Measurements from ENCODE around the gene ATL2.
"Not testable (repeated sequence)": the region's sequence is repeated elsewhere in the genome, so short reads cannot be mapped to it uniquely, and the experiment has no call there.

The ATL2 gene

GRCh38 chr2:38268691-38269327 lies 108.3 kb downstream of the ATL2 start:
- no peak for DNase-seq

GRCh38 chr2:38268001-38268400 lies 109.1 kb downstream of the ATL2 start:
- DNase-seq = no peak

- DNase-seq = no peak
Observed at GRCh38 chr2:38267270-38267925, 109.7 kb downstream of the ATL2 start.

GRCh38 chr2:38266382-38267061 lies 110.6 kb downstream of the ATL2 start:
- no peak for DNase-seq

- DNase-seq = no peak
Observed at GRCh38 chr2:38265461-38265860, 111.6 kb downstream of the ATL2 start.

- DNase-seq = no peak
Observed at GRCh38 chr2:38264396-38265221, 112.5 kb downstream of the ATL2 start.

- no peak for DNase-seq
Observed at GRCh38 chr2:38263293-38263692, 113.8 kb downstream of the ATL2 start.

GRCh38 chr2:38262069-38262871 lies 114.8 kb downstream of the ATL2 start:
- DNase-seq = no peak

- DNase-seq = no peak
Observed at GRCh38 chr2:38261569-38262068, 115.5 kb downstream of the ATL2 start.

- no peak for DNase-seq
Observed at GRCh38 chr2:38260972-38261371, 116.1 kb downstream of the ATL2 start.

- DNase-seq = no peak
Observed at GRCh38 chr2:38260469-38260868, 116.6 kb downstream of the ATL2 start.

GRCh38 chr2:38259311-38259710 lies 117.8 kb downstream of the ATL2 start:
- DNase-seq = no peak

- not testable (repeated sequence) for DNase-seq
Observed at GRCh38 chr2:38257680-38258079, 119.4 kb downstream of the ATL2 start.

- no peak for DNase-seq
Observed at GRCh38 chr2:38256610-38257009, 120.5 kb downstream of the ATL2 start.

GRCh38 chr2:38255211-38255610 lies 121.9 kb downstream of the ATL2 start:
- DNase-seq = no peak

GRCh38 chr2:38254796-38255195 lies 122.3 kb downstream of the ATL2 start:
- DNase-seq = no peak

- DNase-seq = no peak
Observed at GRCh38 chr2:38251940-38252339, 125.1 kb downstream of the ATL2 start.

GRCh38 chr2:38248707-38249106 lies 128.4 kb downstream of the ATL2 start:
- no peak for DNase-seq

- no peak for DNase-seq
Observed at GRCh38 chr2:38248255-38248654, 128.8 kb downstream of the ATL2 start.

GRCh38 chr2:38246105-38246504 lies 131.0 kb downstream of the ATL2 start:
- DNase-seq = no peak

GRCh38 chr2:38245114-38245641 lies 131.9 kb downstream of the ATL2 start:
- no peak for DNase-seq

GRCh38 chr2:38244301-38244700 lies 132.8 kb downstream of the ATL2 start:
- no peak for DNase-seq

Measured in GF-D8 (cell line).